GM19372 (cell line): ENCODE results near the gene PUS10.
"Not testable (repeated sequence)": the region's sequence is repeated elsewhere in the genome, so short reads cannot be mapped to it uniquely, and the experiment has no call there.

Experiments
- ATAC-seq: cut with Tn5 transposase; IDR thresholded peaks from one replicate; pipeline ENCODE4 v1.9.1; 2021; ENCODE audit warnings: mild to moderate bottlenecking, low read depth, moderate library complexity; ENCODE audit not compliant: unreplicated experiment

Gene PUS10, protein sequence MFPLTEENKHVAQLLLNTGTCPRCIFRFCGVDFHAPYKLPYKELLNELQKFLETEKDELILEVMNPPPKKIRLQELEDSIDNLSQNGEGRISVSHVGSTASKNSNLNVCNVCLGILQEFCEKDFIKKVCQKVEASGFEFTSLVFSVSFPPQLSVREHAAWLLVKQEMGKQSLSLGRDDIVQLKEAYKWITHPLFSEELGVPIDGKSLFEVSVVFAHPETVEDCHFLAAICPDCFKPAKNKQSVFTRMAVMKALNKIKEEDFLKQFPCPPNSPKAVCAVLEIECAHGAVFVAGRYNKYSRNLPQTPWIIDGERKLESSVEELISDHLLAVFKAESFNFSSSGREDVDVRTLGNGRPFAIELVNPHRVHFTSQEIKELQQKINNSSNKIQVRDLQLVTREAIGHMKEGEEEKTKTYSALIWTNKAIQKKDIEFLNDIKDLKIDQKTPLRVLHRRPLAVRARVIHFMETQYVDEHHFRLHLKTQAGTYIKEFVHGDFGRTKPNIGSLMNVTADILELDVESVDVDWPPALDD

DNA sequence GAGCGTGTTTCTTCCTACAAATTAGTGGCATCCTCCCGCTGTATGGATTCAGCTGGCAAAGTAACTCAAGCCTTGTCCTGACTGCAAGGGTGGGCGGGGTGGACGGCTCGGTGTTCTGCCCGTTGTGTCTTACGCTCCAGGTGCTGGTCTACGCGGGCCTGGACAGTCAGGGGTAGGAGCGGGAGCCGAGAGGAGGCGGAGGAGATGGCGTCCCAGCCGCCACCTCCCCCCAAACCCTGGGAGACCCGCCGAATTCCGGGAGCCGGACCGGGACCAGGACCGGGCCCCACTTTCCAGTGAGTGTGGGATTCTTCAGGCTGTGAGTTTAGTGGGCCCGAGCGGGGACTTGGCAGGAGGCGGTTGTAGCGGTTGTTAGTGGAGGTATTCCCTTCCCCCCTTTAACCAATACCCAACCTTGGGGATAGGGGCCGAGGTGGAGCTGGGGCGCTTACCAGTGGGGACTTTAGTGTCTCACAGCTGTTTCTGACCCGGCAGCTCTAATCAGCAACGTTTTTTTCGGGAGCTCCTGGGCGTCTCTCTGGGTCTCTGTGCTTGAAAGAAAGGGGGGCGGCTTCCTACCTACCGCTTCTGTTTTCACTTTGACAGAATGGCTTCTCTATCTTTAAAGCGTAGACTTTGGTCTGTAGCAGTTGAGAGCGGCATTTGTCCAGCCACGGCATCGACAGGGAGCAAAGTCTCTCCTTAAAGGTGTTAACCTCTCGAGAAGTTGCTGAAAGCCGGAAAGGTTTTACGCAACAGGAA is at the start of gene PUS10, which contains the start of gene PEX13:
TSS of gene PUS10 (minus strand) at position 700 of the 762 bp plus-strand sequence. CDS start 6,365 bp downstream, outside the sequence.
TSS of gene PEX13 (plus strand) at position 165 of the 762 bp plus-strand sequence. CDS start at position 205, 40 bp downstream.
- ATAC-seq: peak; percentile 70

GRCh38 chr2:61065714-61066709 is 48.0 kb upstream of the PUS10 start, which contains the start of gene SANBR:
Gene SANBR, plus strand, starts transcription at chr2:61065871. Its CDS starts 4,480 bp downstream, at chr2:61070351.
- peak; percentile 97 for ATAC-seq

GRCh38 chr2:61059382-61059781 is 41.3 kb upstream of the PUS10 start:
- ATAC-seq: no peak

GRCh38 chr2:61057562-61057961 is 39.5 kb upstream of the PUS10 start:
- no peak for ATAC-seq

- ATAC-seq: no peak
These were observed 37.5 kb upstream of the PUS10 start for GRCh38 chr2:61055557-61055956.

DNA sequence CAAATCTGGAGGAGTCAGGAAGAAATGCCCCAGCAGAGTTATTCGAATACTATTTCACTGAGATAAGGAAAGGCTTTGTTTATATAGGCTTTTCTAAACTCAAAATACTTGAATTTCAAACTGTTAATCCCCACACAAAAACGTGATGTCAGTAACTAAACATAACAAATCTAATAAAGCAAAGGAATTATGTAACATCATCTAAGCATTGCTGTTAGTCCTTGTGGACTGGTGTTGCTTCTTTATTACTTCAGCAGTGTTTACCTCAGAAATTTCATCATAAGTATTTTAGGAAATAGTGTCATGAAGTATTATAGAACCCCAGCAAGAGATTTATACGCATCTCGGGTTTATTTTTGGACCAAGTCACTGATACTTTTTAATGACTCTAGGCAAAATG is 27.9 kb upstream of the PUS10 start:
- ATAC-seq: no peak

- ATAC-seq: no peak
These were observed 27.2 kb upstream of the PUS10 start for GRCh38 chr2:61045226-61045625.

DNA sequence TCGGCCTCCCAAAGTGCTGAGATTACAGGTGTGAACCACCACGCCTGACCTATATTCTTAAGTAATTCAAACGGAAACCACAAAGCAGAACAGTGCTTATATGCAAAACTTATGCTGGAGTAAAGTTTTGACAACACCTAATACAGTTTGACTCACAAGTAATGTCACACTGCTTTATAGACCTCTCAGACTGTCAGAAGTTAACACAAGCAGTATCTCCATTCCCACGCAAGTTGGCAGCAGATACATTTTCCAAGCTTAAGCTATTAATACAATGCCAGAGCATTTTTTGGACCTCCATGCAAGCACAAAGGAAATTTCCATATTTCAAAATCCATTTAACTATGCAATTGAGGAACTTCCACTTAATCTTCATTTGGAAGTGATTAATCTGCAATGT is 26.6 kb upstream of the PUS10 start:
- ATAC-seq: no peak

DNA sequence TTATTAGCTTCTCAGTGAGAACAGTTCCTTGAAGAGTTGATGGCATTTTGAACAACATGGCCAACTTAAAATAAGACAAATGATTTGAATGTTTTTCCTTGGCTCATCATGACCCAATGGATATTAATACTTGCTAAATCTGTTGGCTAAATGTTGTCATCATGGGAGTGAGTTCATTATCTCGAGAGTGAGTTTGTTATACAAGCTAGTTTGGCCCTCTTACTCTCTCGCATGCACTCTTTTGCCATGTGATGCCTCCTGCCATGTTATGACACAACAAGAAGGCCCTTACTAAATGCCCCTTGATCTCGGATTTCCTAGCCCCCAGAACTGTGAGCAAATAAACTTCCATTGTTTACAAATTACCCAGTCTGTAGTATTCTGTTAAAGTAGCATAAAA is 24.8 kb upstream of the PUS10 start:
- no peak for ATAC-seq

- ATAC-seq: not testable (repeated sequence)
These were observed 18.6 kb upstream of the PUS10 start for GRCh38 chr2:61036643-61037042.

DNA sequence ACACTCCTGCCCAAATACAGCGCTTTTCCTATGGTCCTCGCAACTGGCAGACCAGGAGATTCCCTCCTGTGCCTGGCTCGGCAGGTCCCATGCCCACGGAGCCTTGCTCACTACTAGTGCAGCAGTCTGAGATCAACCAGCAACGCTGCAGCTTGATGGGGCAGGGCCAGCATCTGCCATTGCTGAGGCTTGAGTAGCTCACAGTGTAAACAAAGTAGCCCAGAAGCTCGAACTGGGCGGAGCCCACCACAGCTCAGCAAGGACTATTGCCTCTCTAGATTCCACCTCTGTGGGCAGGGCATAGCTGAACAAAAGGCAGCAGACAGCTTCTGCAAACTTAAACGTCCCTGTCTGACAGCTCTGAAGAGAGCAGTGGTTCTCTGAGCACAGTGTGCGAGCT is 16.5 kb upstream of the PUS10 start:
- not testable (repeated sequence) for ATAC-seq

GRCh38 chr2:61029533-61029932 is 11.5 kb upstream of the PUS10 start:
- no peak for ATAC-seq

GRCh38 chr2:61023670-61024069 is 5.6 kb upstream of the PUS10 start:
- ATAC-seq: no peak

GRCh38 chr2:61021228-61021660 is 3.2 kb upstream of the PUS10 start:
- ATAC-seq: no peak

DNA sequence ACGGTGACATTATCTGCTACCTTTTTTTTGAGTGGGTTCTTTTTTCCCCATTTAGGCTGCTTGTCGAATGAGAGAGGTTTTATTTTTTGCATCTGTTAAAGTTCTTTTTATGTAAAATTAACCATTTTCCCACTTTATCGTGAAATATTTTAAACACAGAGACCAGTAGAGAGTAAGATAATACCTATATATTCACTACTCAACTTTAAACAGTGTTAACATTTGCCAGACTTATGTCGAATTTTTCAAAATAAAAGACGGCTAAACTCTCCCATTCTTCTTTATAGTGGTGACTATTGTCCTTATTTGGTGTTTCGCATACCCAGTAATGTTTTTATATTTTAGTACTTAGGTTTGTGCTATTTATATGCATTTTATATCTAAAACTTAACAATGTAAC is 743 bp upstream of the PUS10 start:
- ATAC-seq: no peak

GRCh38 chr2:61018318-61018755 is 282 bp upstream of the PUS10 start:
- no peak for ATAC-seq

DNA sequence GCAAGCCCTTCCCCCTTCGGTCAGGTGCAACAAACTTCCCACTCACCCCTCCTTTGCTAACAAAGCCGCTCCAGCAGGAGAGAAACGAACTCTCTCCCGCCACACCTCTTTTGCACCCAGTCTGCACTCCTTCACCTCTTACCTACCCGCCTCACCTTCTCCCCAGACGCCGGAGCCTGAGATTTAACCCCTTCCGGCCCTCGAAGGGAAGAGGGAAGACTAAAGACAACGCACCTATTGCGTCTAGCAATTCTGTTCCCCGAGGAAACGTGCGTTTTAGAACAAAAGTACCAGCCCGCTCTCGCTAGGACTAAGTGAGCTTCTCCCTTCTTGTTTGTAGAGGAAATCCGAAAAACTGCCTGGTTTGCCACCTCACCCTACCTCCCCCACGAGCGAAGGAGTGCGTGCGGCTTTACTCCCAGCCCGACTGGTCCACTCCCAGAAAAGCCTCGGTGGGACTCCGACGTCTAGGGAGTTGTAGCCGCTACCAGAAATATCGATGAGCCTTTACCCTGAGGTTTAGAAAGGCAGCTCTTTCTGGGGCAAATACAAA is 976 bp downstream of the PUS10 start:
- peak; percentile 57 for ATAC-seq

GRCh38 chr2:61016392-61017002 is 1.6 kb downstream of the PUS10 start:
- peak; percentile 6 for ATAC-seq

- ATAC-seq: no peak
These were observed 2.1 kb downstream of the PUS10 start for GRCh38 chr2:61015976-61016375.
